Measurements from ENCODE around the gene INO80.

DNA sequence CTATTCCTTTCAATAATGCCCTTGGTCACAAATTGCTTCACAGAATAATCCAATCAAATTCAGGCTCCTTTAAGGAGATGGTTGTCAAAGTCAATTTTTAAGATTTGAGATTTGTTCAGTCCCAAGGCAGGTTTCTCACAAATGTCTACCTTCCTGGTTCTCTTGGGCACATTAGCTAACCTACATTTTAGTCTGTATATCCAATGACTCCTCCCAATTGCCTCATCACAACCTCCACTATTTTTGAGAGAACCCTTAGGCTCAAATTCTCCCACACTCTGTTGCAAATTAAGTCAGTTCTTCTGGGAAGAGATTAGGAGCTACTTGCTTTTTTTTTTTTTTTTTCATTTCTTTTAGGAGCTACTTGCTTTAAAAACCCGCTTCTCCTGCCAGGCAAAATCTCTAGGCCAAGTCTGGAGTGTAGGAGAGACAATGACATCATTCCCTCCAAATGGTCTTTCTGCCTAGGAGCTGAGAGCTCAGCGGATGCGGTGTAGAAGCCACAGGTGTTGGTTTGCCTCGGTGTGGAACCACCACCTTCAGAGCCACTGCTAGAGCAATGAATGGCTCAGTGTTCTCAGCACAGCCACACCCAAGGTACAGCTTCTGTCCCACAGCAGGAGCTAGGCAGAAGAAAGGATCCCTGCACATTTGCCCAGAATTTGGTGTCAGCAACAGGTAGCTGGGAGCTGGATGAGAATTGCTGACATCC lies 10.0 kb upstream of the INO80 start:
- TF ChIP-seq, protein P1, sequence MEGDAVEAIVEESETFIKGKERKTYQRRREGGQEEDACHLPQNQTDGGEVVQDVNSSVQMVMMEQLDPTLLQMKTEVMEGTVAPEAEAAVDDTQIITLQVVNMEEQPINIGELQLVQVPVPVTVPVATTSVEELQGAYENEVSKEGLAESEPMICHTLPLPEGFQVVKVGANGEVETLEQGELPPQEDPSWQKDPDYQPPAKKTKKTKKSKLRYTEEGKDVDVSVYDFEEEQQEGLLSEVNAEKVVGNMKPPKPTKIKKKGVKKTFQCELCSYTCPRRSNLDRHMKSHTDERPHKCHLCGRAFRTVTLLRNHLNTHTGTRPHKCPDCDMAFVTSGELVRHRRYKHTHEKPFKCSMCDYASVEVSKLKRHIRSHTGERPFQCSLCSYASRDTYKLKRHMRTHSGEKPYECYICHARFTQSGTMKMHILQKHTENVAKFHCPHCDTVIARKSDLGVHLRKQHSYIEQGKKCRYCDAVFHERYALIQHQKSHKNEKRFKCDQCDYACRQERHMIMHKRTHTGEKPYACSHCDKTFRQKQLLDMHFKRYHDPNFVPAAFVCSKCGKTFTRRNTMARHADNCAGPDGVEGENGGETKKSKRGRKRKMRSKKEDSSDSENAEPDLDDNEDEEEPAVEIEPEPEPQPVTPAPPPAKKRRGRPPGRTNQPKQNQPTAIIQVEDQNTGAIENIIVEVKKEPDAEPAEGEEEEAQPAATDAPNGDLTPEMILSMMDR (IDR thresholded peaks at IDR 0.05), result no peak
- TF ChIP-seq POLR2A (IDR thresholded peaks at IDR 0.05; ENCODE audit: low read depth) (no peak), POLR2AphosphoS5 (IDR thresholded peaks at IDR 0.05) (no peak)

All from esophagus muscularis mucosa (tissue), 3 donors.